ENCODE results near the gene ZNF655.
"Not testable (repeated sequence)": the region's sequence is repeated elsewhere in the genome, so short reads cannot be mapped to it uniquely, and the experiment has no call there.

ZNF655 gene

DNA sequence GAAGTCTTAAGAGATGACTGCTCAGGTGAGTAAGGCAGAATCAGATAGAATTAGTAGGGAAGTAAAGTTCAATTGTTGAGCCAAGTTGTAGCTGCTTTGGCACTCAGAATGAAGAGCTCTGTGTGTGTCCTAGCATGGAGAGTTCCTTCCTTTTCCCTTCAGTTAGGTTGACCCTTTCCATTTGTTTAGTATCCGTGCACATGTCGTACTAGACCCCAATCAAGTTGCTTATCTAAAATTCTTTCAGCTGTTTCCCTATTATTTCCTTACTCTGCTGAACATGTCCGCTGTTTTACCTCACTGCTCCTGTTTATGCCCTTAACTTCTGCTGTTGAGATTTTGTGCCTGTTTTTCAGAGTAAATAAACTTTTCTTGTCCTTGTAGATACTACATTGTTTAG is 13.3 kb downstream of the ZNF655 start:
- TF ChIP-seq, protein P1, sequence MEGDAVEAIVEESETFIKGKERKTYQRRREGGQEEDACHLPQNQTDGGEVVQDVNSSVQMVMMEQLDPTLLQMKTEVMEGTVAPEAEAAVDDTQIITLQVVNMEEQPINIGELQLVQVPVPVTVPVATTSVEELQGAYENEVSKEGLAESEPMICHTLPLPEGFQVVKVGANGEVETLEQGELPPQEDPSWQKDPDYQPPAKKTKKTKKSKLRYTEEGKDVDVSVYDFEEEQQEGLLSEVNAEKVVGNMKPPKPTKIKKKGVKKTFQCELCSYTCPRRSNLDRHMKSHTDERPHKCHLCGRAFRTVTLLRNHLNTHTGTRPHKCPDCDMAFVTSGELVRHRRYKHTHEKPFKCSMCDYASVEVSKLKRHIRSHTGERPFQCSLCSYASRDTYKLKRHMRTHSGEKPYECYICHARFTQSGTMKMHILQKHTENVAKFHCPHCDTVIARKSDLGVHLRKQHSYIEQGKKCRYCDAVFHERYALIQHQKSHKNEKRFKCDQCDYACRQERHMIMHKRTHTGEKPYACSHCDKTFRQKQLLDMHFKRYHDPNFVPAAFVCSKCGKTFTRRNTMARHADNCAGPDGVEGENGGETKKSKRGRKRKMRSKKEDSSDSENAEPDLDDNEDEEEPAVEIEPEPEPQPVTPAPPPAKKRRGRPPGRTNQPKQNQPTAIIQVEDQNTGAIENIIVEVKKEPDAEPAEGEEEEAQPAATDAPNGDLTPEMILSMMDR (IDR thresholded peaks at IDR 0.05; ENCODE audit: low read depth, low read length, missing control alignments), result no peak
- no peak overlapping the region for H3K4me3 ChIP-seq (ENCODE audit: low read depth, low read length)
- in situ Hi-C loops (cut with HindIII; ENCODE audit: low sequenced_read_pairs), result no loop called here
- no peak for DNase-seq (ENCODE audit: low read depth)

GRCh38 chr7:99573257-99573656 is 14.8 kb downstream of the ZNF655 start:
- in situ Hi-C loops (cut with HindIII; ENCODE audit: low sequenced_read_pairs), result no loop called here
- no peak overlapping the region for H3K4me3 ChIP-seq (ENCODE audit: low read depth, low read length)
- DNase-seq (ENCODE audit: low read depth), result no peak
- TF ChIP-seq, protein P1 (IDR thresholded peaks at IDR 0.05; ENCODE audit: low read depth, low read length, missing control alignments), result no peak

GRCh38 chr7:99576251-99576650 is 17.8 kb downstream of the ZNF655 start:
- TF ChIP-seq, protein P1 (IDR thresholded peaks at IDR 0.05; ENCODE audit: low read depth, low read length, missing control alignments), result no peak
- H3K4me3 ChIP-seq (ENCODE audit: low read depth, low read length), result no peak overlapping the region
- in situ Hi-C loops (cut with HindIII; ENCODE audit: low sequenced_read_pairs), result no loop called here
- DNase-seq (ENCODE audit: low read depth), result no peak

DNA sequence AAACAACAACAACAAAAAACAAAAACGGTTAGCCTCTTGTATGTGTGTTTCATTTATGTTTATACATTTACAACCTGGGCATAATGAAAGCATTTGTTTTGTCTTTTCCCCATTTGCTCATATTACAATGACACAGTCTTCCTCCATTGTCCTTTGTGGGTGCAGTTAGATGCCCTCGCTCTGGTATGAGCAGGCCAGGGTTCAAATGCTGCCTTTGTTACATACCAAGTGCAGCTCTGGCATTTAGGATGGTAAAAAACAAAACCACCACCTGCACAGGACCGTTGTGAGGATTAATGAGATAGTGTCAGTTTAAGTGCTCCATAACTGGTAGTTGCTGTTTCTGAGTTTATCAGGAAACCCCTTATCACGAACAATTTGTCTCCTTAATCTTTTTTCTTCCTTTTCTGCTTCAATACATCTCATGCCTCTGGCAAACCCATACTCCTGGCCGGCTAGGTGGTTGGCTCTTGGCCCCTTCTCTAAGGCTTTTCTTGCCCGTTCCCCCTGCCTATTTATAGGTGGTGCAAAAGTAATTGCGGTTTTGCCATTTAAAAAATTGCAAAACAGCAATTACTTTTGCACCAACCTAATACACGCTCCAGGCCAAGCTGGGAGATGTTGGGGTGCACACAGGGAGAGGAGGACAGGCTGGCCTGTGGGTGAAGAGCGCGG is 21.0 kb downstream of the ZNF655 start:
- in situ Hi-C loops (cut with HindIII; ENCODE audit: low sequenced_read_pairs), result no loop called here
- peak overlapping the region; percentile 52 for H3K4me3 ChIP-seq (ENCODE audit: low read depth, low read length)
- no peak for DNase-seq (ENCODE audit: low read depth)
- TF ChIP-seq, protein P1 (IDR thresholded peaks at IDR 0.05; ENCODE audit: low read depth, low read length, missing control alignments), result no peak

DNA sequence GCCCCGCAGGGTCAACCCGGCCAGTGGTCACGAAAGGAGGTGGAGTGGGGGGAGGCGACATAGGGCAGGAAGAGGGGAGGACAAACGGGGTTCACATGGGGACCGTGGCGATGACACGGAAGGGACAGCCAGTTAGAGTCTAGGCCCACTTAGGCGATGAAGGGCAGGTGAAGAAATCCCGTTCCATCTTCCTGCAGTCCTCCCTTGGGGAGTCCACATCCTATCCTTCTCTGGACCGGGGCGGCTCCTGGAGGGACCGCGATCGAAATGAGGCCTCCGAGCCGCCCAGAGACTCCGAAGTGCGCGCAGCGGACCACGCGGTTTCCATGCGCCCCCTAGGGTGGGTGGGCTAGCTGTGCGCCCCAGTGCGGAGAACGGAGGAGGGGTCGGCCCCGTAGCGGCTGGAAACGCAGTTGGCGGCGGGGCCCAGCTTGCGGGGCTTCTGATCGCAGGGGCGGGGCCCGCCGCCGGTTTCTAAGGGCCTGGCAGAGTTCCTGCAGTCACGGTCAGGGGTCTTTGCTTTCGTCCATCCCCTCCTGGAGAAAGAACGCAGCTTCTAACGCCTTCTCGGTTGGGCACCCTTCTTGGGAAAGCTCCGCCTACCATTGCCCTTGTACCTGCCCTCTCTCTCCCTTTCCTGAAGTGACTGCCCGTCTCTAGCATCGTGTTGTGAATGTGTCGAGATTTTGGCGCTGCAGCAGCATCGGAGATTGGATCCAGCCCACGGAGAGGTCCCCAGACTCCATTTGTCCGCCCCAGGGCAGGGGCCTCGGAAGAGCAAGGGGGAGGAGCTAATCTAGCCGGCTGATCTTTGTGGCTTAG is 21.7 kb downstream of the ZNF655 start:
- TF ChIP-seq, protein P1 (IDR thresholded peaks at IDR 0.05; ENCODE audit: low read depth, low read length, missing control alignments), result peak; percentile 58
- DNase-seq (ENCODE audit: low read depth), result no peak
- peak overlapping the region; percentile 52 for H3K4me3 ChIP-seq (ENCODE audit: low read depth, low read length)
- in situ Hi-C loops (cut with HindIII; ENCODE audit: low sequenced_read_pairs), result no loop called here

DNA sequence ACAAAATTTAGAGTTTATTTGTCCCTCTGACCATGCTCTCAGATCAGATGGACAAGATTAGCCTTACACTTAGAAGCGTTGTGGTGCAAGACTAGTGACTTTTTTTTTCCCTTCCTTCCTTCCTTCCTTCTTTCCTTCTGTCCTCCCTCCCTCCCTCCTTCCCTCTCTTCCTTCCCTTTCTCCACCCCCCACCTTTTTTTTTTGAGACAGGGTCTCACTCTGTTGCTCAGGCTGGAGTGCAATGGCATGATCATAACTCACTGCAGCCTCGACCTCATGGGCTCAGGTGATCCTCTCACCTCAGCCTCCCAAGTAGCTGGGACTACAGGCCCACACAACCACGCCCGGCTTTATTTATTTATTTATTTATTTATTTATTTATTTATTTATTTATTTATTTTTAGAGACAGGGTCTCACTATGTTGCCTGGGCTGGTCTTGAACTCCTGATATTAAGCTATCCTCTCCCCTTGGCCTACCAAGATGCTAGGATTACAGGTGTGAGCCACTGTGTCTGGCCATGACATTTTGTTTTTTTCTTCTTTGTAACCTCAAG is 22.4 kb downstream of the ZNF655 start:
- DNase-seq (ENCODE audit: low read depth); in situ Hi-C loops (cut with HindIII; ENCODE audit: low sequenced_read_pairs): not testable (repeated sequence)
- H3K4me3 ChIP-seq (ENCODE audit: low read depth, low read length), result peak overlapping the region; percentile 52

GRCh38 chr7:99588868-99589267 is 30.4 kb downstream of the ZNF655 start:
- in situ Hi-C loops (cut with HindIII; ENCODE audit: low sequenced_read_pairs), result no loop called here

More at GRCh38 chr7:99588868-99589267, 30.4 kb downstream of the ZNF655 start:
- no peak overlapping the region for H3K4me3 ChIP-seq (ENCODE audit: low read depth, low read length)
- no peak for DNase-seq (ENCODE audit: low read depth)
- TF ChIP-seq, protein P1 (IDR thresholded peaks at IDR 0.05; ENCODE audit: low read depth, low read length, missing control alignments), result no peak

Measured in astrocyte of the cerebellum (primary cell).